Measurements from ENCODE around the gene EIF2S2. TPM values are rescaled to one million over a fixed set of nuclear protein-coding genes. Genes with fewer than 3 reads are reported as not detected.

Gene EIF2S2
- total RNA-seq, 1 experiment from 2014 or later, result 121 TPM

GRCh38 chr20:34076952-34077351 is 35.1 kb downstream of the EIF2S2 start:
- Histone ChIP-seq H3K9me2 (ENCODE audit: insufficient read depth) (no peaks in the 10 kb centered on the region), H3K27ac (ENCODE audit: low read depth, low read length) (no peak overlapping the region), H3K4me1 (ENCODE audit: control insufficient read depth in 1 of 2, insufficient read depth in 2 of 2, low read length in 2 of 2) (peaks cover 0 to 10% of the 10 kb centered on the region in 2 experiments; a peak in 2 of 4 replicates), H3K4me2 (ENCODE audit: low read length) (no peak overlapping the region), H3K36me3 (ENCODE audit: control insufficient read depth in 1 of 2, insufficient read depth in 2 of 2, low read length in 2 of 2) (peaks cover 11 to 12% of the 10 kb centered on the region in 2 experiments; a peak in 3 of 4 replicates), H3K79me2 (ENCODE audit: insufficient read depth, low read length) (peaks cover 12% of the 10 kb centered on the region; the same call in 1 of the 2 replicates), H4K20me1 (ENCODE audit: insufficient read depth) (no peaks in the 10 kb centered on the region), H3K4me3 (replicated peaks in 1 of 2; ENCODE audit: low read depth in 1 of 2, low read length in 2 of 2) (no peak overlapping the region), H3K27me3 (ENCODE audit: insufficient read depth, low read length) (no peaks in the 10 kb centered on the region), H3K9ac (ENCODE audit: low read length) (no peak overlapping the region), H3K9me3 (ENCODE audit: control insufficient read depth in 1 of 2, insufficient read depth in 1 of 2, low read depth in 1 of 2, low read length in 2 of 2) (no peaks in the 10 kb centered on the region), H2AFZ (ENCODE audit: low read depth, low read length, poor library complexity, severe bottlenecking) (no peak overlapping the region)
- DNase-seq (ENCODE audit: low read depth, low spot score) (no peak), ATAC-seq (no peak)
- ChIA-PET POLR2A (no interaction called here), CTCF (interaction anchor here (1.1 kb wide), 1 partner anchor 35 kb away, joined by 3 read pairs; the partner anchor contains the start of gene EIF2S2), RAD21 (ENCODE audit: low non-redundant PET in 1 of 2, low total read pairs in 2 of 2, uncharacterized antibody in 2 of 2, unreplicated experiment in 2 of 2) (no interaction called here)
- BruUV-seq (replicated peaks), result no TSS peak
- intact Hi-C loops (cut with micrococcal nuclease), result no loop called here
- TF ChIP-seq REST (IDR thresholded peaks at IDR 0.05; ENCODE audit: low read depth) (no peak), CTCF (IDR thresholded peaks at IDR 0.05 in 2 of 3, conservative IDR thresholded peaks at IDR 0.05 in 1 of 3; ENCODE audit: borderline replicate concordance in 1 of 3, insufficient read depth in 1 of 3, low read depth in 2 of 3, low read length in 2 of 3) (no peak), ZFX (IDR thresholded peaks at IDR 0.05) (no peak)

Data from HCT116 (cell line).